ACC112 (cell line): ENCODE results near the gene TMEM150A.

Experiments
- H2AFZ ChIP-seq: fragments of 200-600 bp; sonication (generic); one replicate; pipeline ENCODE4 v1.6.0; 2017; ENCODE audit warnings: antibody characterized with exemption, low read length; ENCODE audit not compliant: unreplicated experiment
- H3K27ac ChIP-seq: fragments of 200-600 bp; sonication (generic); 2 replicates; pipeline ENCODE4 v1.5.1; 2014; ENCODE audit warnings: low read depth, mild to moderate bottlenecking, antibody characterized with exemption, low read length, moderate library complexity
- H3K27me3 ChIP-seq: fragments of 200-600 bp; sonication (generic); 2 replicates; pipeline ENCODE4 v1.6.1; 2014; ENCODE audit warnings: mild to moderate bottlenecking, antibody characterized with exemption, low read length, moderate library complexity, mixed read lengths; ENCODE audit not compliant: insufficient read depth
- H3K36me3 ChIP-seq: fragments of 200-600 bp; sonication (generic); 2 replicates; pipeline ENCODE4 v1.6.1; 2016; ENCODE audit warnings: mild to moderate bottlenecking, antibody characterized with exemption, low read length, moderate library complexity, mixed read lengths; ENCODE audit not compliant: insufficient read depth
- H3K4me1 ChIP-seq: fragments of 200-600 bp; sonication (generic); one replicate; pipeline ENCODE4 v1.6.1; 2016; ENCODE audit warnings: low read length, mixed read lengths; ENCODE audit not compliant: insufficient read depth, unreplicated experiment, control insufficient read depth
- H3K4me3 ChIP-seq: fragments of 200-600 bp; sonication (generic); 2 replicates; pipeline ENCODE4 v1.5.1; 2014; ENCODE audit warnings: mild to moderate bottlenecking, low read depth, low read length
- H3K79me2 ChIP-seq: fragments of 200-600 bp; sonication (generic); one replicate; pipeline ENCODE4 v1.6.0; 2016; ENCODE audit warnings: low read length; ENCODE audit not compliant: control insufficient read depth, unreplicated experiment, insufficient read depth

The TMEM150A gene

GRCh38 chr2:85591563-85591962 is 10.9 kb downstream of the TMEM150A start:
- no peaks in the 10 kb centered on the region for H3K36me3 ChIP-seq
- no peak overlapping the region for H3K4me3 ChIP-seq
- H3K79me2 ChIP-seq: peaks cover 27% of the 10 kb centered on the region
- peaks cover 47% of the 10 kb centered on the region for H3K4me1 ChIP-seq
- H3K27ac ChIP-seq: peak overlapping the region; percentile 86; the same call in 1 of the 2 replicates
- no peak overlapping the region for H2AFZ ChIP-seq
- H3K27me3 ChIP-seq: no peaks in the 10 kb centered on the region

DNA sequence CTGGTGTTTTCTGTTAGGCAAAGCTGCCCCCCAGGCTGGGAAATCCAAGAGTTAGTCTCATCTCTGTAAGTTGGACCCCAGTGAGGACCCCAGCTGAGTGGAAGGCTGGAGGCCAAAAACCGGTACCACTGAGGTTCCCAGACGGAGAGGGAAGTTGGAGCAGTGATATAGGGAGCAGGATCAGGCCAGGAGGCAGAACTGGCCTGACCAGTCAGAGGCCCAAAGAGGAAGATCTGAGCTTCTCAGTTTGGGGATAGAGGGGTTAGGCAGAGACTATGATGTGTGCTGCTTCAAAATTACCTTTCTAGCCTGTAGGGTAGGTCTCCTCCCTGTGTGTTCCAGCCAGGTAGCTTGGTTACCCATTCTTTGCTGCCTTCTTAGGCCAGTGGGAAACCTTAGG is 11.5 kb downstream of the TMEM150A start:
- Histone ChIP-seq H3K27ac (peak overlapping the region; percentile 86), H3K4me1 (peaks cover 45% of the 10 kb centered on the region), H3K79me2 (peaks cover 20% of the 10 kb centered on the region), H3K36me3 (no peaks in the 10 kb centered on the region), H3K4me3 (no peak overlapping the region; the same call in 1 of the 2 replicates), H2AFZ (no peak overlapping the region), H3K27me3 (no peaks in the 10 kb centered on the region)

GRCh38 chr2:85589982-85590791 is 12.3 kb downstream of the TMEM150A start:
- Histone ChIP-seq H3K27ac (peak overlapping the region; percentile 86), H3K79me2 (peaks cover 16% of the 10 kb centered on the region), H3K27me3 (no peaks in the 10 kb centered on the region), H3K36me3 (no peaks in the 10 kb centered on the region), H3K4me3 (no peak overlapping the region), H3K4me1 (peaks cover 53% of the 10 kb centered on the region), H2AFZ (no peak overlapping the region)

DNA sequence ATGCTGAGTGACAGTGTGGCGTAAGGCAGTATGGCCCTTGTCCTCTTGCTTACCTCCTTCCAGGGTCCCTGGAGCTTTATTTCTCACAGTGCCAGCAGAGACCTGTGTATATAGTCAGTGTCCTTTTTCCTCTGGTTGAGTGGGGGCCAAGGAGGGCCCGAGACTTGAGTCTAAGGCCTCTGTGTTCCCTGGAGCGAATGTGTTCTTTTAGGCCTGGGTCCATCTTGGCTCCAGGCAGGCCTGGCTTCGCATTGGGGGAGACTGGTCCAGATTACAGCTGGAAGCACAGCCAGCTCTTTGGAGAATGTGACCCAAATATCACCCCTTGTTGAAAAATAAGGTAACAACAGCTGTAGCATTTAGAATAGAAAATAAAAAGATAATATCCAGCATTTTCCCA is 13.3 kb downstream of the TMEM150A start:
- peaks cover 9% of the 10 kb centered on the region for H3K79me2 ChIP-seq
- H3K27me3 ChIP-seq: no peaks in the 10 kb centered on the region
- H3K4me3 ChIP-seq: no peak overlapping the region
- H3K27ac ChIP-seq: peak overlapping the region; percentile 86
- peaks cover 51% of the 10 kb centered on the region for H3K4me1 ChIP-seq
- no peak overlapping the region for H2AFZ ChIP-seq
- no peaks in the 10 kb centered on the region for H3K36me3 ChIP-seq

GRCh38 chr2:85588645-85589044 is 13.9 kb downstream of the TMEM150A start:
- no peak overlapping the region for H3K27ac ChIP-seq
- no peak overlapping the region for H3K4me3 ChIP-seq
- peaks cover 53% of the 10 kb centered on the region for H3K4me1 ChIP-seq
- H3K36me3 ChIP-seq: no peaks in the 10 kb centered on the region
- peaks cover 12% of the 10 kb centered on the region for H3K79me2 ChIP-seq
- H2AFZ ChIP-seq: no peak overlapping the region
- H3K27me3 ChIP-seq: no peaks in the 10 kb centered on the region

DNA sequence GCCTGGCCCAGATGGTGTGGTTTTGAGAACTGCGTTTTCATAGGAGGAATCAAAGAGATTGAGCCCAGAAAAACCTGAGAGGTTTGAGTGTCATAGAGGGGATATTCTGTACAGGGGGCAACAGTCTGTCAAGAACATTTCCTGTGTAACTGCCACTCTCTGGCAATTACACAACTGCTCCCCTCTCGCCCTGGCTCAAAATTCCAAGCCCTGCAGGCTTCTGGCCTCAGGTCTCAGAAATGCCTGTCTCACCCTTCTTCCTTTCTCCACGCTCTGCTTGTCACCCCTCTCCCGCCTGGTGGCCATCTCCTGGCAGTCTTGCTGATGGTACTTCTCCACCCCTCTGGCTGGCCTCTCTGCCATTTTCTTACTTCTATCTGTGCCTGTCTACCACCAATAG is 14.3 kb downstream of the TMEM150A start:
- peaks cover 12% of the 10 kb centered on the region for H3K79me2 ChIP-seq
- no peak overlapping the region for H3K4me3 ChIP-seq
- H3K27ac ChIP-seq: no peak overlapping the region
- peaks cover 55% of the 10 kb centered on the region for H3K4me1 ChIP-seq
- H3K36me3 ChIP-seq: no peaks in the 10 kb centered on the region
- H2AFZ ChIP-seq: no peak overlapping the region
- no peaks in the 10 kb centered on the region for H3K27me3 ChIP-seq

GRCh38 chr2:85585781-85586105 is 16.8 kb downstream of the TMEM150A start:
- Histone ChIP-seq H2AFZ (no peak overlapping the region), H3K4me3 (peak overlapping the region; percentile 94), H3K27me3 (no peaks in the 10 kb centered on the region), H3K27ac (peak overlapping the region; percentile 64), H3K4me1 (peaks cover 47% of the 10 kb centered on the region), H3K79me2 (peaks cover 8% of the 10 kb centered on the region), H3K36me3 (no peaks in the 10 kb centered on the region)

DNA sequence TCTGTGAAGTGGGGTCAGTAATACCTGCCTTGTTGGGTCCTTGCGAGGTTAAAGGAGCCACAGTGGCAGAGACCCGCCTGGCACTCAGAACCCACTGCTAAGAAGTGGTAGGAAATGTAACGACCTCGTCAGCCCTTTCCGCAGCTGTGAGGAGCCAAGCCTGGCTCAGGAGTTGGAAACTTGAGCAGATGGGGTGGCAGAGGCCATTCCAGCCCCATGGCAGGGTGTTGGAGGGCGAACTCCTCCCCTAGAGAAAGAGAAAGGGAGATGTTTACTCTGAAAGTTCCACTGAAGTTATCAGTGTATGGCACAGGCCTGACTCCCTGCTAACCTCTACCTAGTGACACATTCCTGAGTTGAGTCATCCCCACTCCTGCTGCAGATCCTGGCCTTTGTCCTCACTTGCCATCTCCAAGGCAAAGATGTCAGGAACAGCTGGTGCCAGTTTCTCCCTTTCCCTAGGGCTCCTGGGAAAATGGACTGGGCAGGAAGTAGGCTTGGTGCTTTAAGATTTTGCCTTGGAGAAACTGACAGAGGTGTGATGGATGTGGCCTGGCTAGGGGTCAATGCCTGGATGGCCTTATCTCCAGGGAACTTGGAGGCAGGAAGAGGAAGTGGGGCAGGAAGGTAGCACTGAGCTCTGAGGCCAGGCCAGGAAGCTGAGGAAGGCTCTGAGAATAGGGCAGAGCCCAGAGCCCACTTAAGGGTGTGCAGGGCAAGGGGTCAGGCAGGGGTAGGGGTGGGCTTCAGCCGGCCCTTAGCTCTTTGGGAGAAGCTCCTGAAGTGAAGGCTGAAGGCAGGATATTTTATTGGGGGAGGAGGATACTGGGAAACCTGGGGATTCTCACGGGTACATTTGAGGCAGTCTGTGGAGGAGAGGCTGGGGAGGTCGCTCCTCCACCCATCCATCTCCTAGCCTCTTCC is 17.4 kb downstream of the TMEM150A start:
- peak overlapping the region; percentile 94 for H3K4me3 ChIP-seq
- peak overlapping the region; percentile 84 for H2AFZ ChIP-seq
- H3K27ac ChIP-seq: peak overlapping the region; percentile 64
- H3K36me3 ChIP-seq: no peaks in the 10 kb centered on the region
- H3K27me3 ChIP-seq: no peaks in the 10 kb centered on the region
- H3K4me1 ChIP-seq: peaks cover 40% of the 10 kb centered on the region
- H3K79me2 ChIP-seq: peaks cover 8% of the 10 kb centered on the region

GRCh38 chr2:85584354-85584856 is 18.1 kb downstream of the TMEM150A start, which contains the start of gene VAMP5:
TSS of gene VAMP5 (plus strand) at chr2:85584431. CDS start at chr2:85584491, 60 bp downstream.
- Histone ChIP-seq H3K79me2 (peaks cover 8% of the 10 kb centered on the region), H2AFZ (peak within 1 kb of the TSS; percentile 84), H3K27ac (peak within 1 kb of the TSS; percentile 64)

DNA sequence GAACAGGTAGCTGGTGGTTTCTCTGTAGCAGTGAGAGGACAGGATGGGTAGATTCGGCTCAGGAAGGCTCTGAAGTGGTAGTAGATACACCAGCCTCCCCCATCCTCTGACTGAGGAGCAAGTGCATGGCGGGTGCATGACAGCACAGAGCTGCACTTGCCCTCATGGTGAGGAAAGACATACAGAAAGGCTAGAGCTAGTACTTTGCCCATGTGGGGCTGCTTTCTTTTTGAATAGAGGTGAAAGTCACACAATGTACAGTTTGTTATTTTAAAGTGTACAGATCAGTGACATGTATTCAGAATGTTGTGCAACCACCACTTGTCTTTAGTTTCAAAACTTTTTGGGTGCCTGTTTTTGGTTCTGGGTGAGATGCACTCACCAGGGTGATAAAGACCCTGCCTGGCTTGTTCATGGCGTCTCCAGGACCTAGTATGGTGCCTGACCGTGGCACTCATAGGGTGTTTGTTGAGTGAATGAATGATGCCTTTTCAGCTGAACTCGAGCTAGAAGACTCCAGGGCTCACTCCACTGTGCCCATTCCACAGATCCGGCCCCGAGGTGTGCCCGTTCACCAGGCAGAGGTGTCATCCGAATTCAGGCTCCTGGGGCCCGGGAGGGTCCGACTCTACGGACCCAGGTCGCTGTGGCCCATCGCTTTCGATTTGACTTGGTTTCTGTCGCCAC is 18.7 kb downstream of the TMEM150A start:
- H3K4me3 ChIP-seq: peak overlapping the region; percentile 94

More at GRCh38 chr2:85584354-85584856, 18.1 kb downstream of the TMEM150A start, which contains the start of gene VAMP5:
- no peaks in the 10 kb centered on the region for H3K27me3 ChIP-seq
- H3K4me1 ChIP-seq: peaks cover 33% of the 10 kb centered on the region
- peak within 1 kb of the TSS; percentile 94 for H3K4me3 ChIP-seq
- H3K36me3 ChIP-seq: no peaks in the 10 kb centered on the region

More for the DNA sequence above, 18.7 kb downstream of the TMEM150A start:
- peak overlapping the region; percentile 64 for H3K27ac ChIP-seq
- H3K36me3 ChIP-seq: no peaks in the 10 kb centered on the region
- no peaks in the 10 kb centered on the region for H3K27me3 ChIP-seq
- H3K4me1 ChIP-seq: peaks cover 30% of the 10 kb centered on the region
- peak overlapping the region; percentile 61 for H2AFZ ChIP-seq
- H3K79me2 ChIP-seq: peaks cover 8% of the 10 kb centered on the region
